MV-4-11 (cell line): Measurements from ENCODE around the gene HSD17B10.
A peak's percentile ranks its signal among the peaks of the same experiment; 100 is the strongest.
"Not testable (repeated sequence)": the region's sequence is repeated elsewhere in the genome, so short reads cannot be mapped to it uniquely, and the experiment has no call there.

Source experiments
- DNase-seq: peaks from one replicate; lab custom pipeline; 2025; lab: John Stamatoyannopoulos, UW

Gene HSD17B10

GRCh38 chrX:53433651-53434639 is at the start of gene HSD17B10:
HSD17B10 (minus strand) TSS chrX:53434370; CDS start chrX:53434345, 25 bp downstream.
- peak; percentile 89 for DNase-seq

GRCh38 chrX:53483416-53483815 is 49.2 kb upstream of the HSD17B10 start:
- DNase-seq, result no peak

GRCh38 chrX:53481816-53482465 is 47.8 kb upstream of the HSD17B10 start:
- DNase-seq, result peak; percentile 56

- no peak for DNase-seq
Measured at GRCh38 chrX:53481093-53481492, 46.9 kb upstream of the HSD17B10 start.

- DNase-seq, result peak; percentile 39
Measured at GRCh38 chrX:53479301-53479700, 45.1 kb upstream of the HSD17B10 start.

GRCh38 chrX:53476371-53476770 is 42.2 kb upstream of the HSD17B10 start:
- DNase-seq, result no peak

GRCh38 chrX:53474707-53475106 is 40.5 kb upstream of the HSD17B10 start:
- DNase-seq, result peak; percentile 91

GRCh38 chrX:53471346-53471745 is 37.2 kb upstream of the HSD17B10 start:
- DNase-seq, result no peak

GRCh38 chrX:53468659-53469058 is 34.5 kb upstream of the HSD17B10 start:
- not testable (repeated sequence) for DNase-seq

- DNase-seq, result no peak
Measured at GRCh38 chrX:53458082-53458481, 23.9 kb upstream of the HSD17B10 start.

GRCh38 chrX:53456254-53456653 is 22.1 kb upstream of the HSD17B10 start:
- DNase-seq, result peak; percentile 46

- no peak for DNase-seq
Measured at GRCh38 chrX:53452812-53453211, 18.6 kb upstream of the HSD17B10 start.

GRCh38 chrX:53449632-53450031 is 15.5 kb upstream of the HSD17B10 start:
- no peak for DNase-seq

GRCh38 chrX:53447441-53447840 is 13.3 kb upstream of the HSD17B10 start:
- DNase-seq, result no peak

GRCh38 chrX:53445977-53446376 is 11.8 kb upstream of the HSD17B10 start:
- DNase-seq, result peak; percentile 34

GRCh38 chrX:53442322-53442631 is 8.1 kb upstream of the HSD17B10 start:
- DNase-seq, result peak; percentile 76

GRCh38 chrX:53441531-53442321 is 7.6 kb upstream of the HSD17B10 start:
- DNase-seq, result peak; percentile 73

GRCh38 chrX:53440621-53441517 is 6.7 kb upstream of the HSD17B10 start:
- peak; percentile 82 for DNase-seq

- DNase-seq, result no peak
Measured at GRCh38 chrX:53440101-53440500, 5.9 kb upstream of the HSD17B10 start.

GRCh38 chrX:53438832-53439230 is 4.7 kb upstream of the HSD17B10 start:
- no peak for DNase-seq

GRCh38 chrX:53438174-53438831 is 4.1 kb upstream of the HSD17B10 start:
- no peak for DNase-seq
